AG20443 (cell line): ENCODE measurements around the gene MST1R.
"Not testable (repeated sequence)": the region's sequence is repeated elsewhere in the genome, so short reads cannot be mapped to it uniquely, and the experiment has no call there.

ENCODE experiments used
- DNase-seq: peaks from one replicate; pipeline ENCODE4 v3.0.0; 2012; ENCODE audit warnings: low spot score, mixed read lengths

Gene MST1R

GRCh38 chr3:49911611-49912010 is 7.9 kb upstream of the MST1R start:
- no peak for DNase-seq

DNA sequence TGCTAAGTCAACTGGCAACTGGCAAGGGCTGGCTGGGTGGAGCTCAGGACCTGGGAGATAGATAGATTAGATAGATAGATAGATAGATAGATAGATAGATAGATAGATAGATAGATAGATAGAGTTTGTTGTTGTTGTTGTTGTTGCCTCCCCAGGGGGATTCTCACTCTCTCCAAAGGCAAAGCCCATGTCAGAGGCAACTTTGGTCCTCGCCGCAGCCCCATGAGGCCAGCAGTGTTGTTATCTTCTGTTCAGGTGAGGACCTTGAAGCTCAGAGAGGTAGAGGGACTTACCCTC is 7.4 kb upstream of the MST1R start:
- no peak for DNase-seq

- no peak for DNase-seq
Measured at GRCh38 chr3:49910409-49911123, 6.9 kb upstream of the MST1R start.

- DNase-seq = no peak
Measured at GRCh38 chr3:49908373-49909199, 4.9 kb upstream of the MST1R start.

DNA sequence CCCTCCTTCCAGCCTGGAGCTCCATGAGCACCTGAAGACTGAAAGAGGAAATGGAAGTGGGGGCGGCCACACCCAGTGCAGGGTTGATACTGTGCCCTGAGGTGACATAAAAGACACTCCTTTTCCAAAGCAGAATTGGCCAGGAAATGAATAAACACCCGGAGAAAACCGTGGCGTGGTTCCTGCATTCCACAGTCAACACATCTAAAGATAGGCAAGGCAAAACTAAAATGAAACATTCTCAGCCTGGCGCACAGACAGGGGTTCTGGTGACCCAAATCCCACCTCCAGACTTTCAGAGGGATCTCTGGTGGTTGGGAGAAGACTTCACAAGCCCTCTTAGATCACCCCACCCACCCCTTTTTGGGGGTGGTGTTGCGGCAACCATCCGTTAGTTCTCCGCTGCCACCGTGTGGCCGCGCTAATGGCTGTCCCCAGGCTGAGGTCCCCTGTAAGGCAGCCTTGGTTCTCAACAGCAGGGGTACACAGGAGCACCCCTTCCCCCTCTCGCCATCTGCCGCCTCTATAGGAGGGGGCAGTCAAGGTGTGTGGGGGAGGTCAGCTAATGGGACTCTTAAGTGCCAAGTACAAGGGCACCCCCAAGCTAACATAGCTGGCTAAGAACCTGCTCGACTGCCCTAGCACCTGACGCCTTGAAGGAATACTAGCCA is 2.5 kb upstream of the MST1R start:
- peak; percentile 87 for DNase-seq

DNA sequence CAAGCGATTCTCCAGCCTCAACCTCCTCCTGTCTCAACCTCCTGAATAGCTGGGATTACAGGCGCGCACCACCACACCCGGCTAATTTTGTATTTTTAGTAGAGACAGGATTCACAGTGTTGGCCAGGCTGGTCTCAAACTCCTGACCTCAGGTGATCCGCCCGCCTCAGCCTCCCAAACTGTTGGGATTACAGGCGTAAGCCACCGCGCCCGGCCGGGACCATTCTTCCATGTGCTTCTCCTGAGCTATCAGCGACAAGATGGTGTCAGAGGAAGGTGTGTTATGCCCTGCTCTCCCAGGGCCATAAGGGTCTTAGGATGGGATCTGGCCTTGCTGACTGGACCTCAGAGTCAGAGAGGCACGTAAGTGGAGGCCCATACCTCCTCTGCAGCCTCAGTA is 775 bp upstream of the MST1R start:
- DNase-seq = not testable (repeated sequence)

GRCh38 chr3:49902511-49903345 is 945 bp downstream of the MST1R start:
- no peak for DNase-seq

DNA sequence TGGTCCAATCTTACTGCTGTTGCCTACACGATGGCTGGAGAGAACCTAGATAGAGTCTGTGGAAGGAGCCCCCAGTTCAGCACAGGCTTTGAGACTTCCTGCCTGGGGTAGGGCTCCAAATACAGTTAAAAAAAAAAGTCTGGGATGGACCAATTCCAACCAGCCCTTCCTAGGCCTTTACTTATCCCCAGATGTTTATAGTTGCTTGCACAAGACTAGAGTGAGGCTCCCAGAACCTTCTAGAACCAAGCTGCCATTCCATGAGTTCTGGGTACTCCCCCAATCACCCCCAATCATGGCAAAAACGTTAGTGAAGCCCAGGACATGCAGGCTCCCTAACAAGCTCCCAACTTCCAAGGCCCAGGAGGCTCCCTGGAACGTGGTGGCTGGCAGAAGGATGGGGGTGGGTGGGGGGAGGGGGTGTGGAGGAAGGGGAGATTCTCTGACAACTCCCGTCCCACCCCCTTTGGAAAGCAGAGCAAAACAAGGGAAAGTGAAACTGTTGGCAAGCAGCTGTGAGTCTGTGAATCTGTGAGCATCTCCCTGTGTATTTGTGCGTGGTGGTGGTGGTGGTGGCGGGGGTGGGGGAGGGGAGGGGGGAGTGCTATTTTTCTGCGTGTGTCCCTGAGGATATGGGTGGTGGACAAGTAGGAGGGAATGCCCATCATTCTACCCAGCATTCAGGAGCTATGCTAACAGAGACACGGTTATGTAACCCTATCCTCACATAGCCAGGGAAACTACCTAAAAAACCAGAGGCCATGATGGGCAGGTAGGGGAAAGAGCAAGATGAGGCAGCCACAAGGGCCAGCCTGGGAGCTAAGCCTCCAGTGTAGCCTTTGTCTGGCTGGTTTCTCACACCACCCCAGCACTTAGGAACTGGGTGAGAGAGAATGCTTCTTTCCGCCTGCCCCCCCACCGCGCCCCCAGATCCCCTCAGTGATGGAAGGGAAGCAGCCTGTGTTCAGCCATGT is 2.0 kb downstream of the MST1R start:
- DNase-seq = no peak

- peak; percentile 68 for DNase-seq
Measured at GRCh38 chr3:49900491-49901153, 3.1 kb downstream of the MST1R start.

GRCh38 chr3:49899815-49900214 is 3.9 kb downstream of the MST1R start:
- no peak for DNase-seq

DNA sequence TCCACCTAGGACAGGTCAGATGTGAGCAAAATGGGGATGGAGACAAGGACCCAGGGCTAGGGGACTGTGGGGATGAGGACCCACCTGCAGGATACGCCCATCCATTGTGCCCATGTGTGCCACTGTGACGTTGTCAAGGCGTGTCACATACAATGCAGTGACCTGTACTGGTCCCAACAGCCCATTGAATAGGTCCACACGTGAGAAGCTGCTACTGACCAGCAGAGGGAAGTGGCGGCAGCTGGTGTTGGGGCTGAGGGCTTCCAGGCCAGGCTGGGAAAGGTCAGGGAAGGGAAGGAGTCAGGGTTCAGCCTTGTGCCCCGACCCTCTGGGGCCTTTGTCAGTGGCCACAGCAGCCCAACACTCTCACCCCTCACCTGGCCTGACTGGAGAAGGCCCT is 4.7 kb downstream of the MST1R start:
- DNase-seq = no peak

DNA sequence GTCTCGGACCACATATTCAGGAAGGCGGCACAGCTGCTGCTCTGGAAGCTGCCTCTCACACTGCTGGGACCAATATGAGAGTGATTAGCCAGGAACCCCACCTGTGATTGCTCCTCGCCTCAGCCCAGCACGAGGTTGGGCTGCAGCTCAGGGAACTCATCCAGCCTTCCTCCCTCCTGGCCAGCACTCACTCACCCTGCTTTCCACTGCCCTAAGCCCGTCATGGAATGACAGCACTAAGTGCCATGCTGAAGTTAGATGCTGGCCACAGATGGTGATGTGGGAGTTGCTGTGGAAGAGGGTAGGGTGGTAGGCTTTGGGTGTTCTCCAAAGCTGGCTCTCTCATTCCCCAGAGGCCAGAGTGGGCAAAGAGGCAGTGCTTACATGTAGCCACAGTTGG is 7.3 kb downstream of the MST1R start:
- DNase-seq = no peak

DNA sequence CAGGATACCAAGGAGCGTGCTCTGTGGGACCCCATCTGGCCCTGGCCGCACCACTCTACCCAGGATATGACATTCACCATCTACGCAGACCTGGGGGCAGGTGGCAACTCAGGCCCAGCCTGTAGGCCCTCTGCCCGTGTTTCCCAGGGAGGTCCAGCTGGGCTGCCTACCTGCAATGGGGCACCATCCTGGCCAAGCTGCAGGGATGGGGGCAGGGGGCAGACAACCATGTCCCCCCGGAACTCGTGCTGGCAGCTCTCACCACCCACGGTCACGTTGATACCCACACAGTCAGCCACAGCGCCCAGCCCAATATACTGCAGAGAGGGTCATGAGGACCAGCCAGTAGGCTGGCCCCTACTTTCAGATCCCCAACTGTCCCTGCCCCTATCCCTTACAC is 7.9 kb downstream of the MST1R start:
- no peak for DNase-seq

DNA sequence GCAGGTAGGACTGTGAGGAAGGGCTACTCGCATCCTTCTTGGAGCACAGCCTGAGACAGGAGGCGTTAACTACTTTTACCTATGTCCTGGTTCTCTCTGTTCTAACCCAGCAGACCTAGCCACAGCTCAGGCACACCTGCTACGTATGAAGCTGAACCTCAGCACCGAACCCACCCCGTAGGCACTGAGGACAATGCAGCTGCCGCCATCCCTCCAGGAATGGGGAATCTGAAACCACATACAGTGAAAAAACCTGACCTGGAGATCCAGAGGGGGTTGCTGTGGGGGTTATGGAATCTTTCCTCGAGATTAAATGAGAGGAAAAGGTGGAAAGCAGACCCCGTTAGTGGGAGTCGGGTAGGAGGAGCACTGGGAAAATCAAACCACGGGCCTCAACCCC is 14.4 kb downstream of the MST1R start:
- DNase-seq = no peak

- no peak for DNase-seq
Measured at GRCh38 chr3:49886922-49887265, 16.8 kb downstream of the MST1R start.

GRCh38 chr3:49883998-49884397 is 19.7 kb downstream of the MST1R start:
- DNase-seq = peak; percentile 60

- DNase-seq = no peak
Measured at GRCh38 chr3:49882166-49882565, 21.5 kb downstream of the MST1R start.

GRCh38 chr3:49880581-49881315 is 22.9 kb downstream of the MST1R start:
- DNase-seq = no peak

- DNase-seq = no peak
Measured at GRCh38 chr3:49879721-49880120, 24.0 kb downstream of the MST1R start.

GRCh38 chr3:49878686-49879085 is 25.0 kb downstream of the MST1R start:
- DNase-seq = no peak
